Ovary (tissue), 3 donors: Measurements from ENCODE around the gene TMOD3.

Source experiments
- CTCF ChIP-seq, 3 donors: fragments of 450-650 bp in 2 of 3; fragments of 200-600 bp in 1 of 3; IDR thresholded peaks; one replicate each; pipeline versions ENCODE4 v1.5.1 to v1.8.0; 2016 to 2022; ENCODE audit warnings: antibody characterized with exemption in 3 of 3, mild to moderate bottlenecking in 1 of 3
- EP300 ChIP-seq: sonication (generic); formaldehyde crosslinking; IDR thresholded peaks from one replicate; pipeline ENCODE4 v1.6.1; 2017; ENCODE audit warnings: antibody characterized with exemption
- POLR2A ChIP-seq: fragments of 450-650 bp; IDR thresholded peaks from one replicate; pipeline ENCODE4 v1.6.1; 2017; ENCODE audit warnings: antibody characterized with exemption, mild to moderate bottlenecking, moderate library complexity
- donor health status: DM: no; HTN: no; CAD: no.

GRCh38 chr15:51814606-51815005 lies 14.8 kb upstream of the TMOD3 start:
- no peak for TF ChIP-seq CTCF (IDR thresholded peaks at IDR 0.05)
- TF ChIP-seq EP300 = no peak
- TF ChIP-seq POLR2A = no peak
